HG03060 (cell line): Measurements from ENCODE around the gene ZMYM2.

Source experiments
- ATAC-seq: cut with Tn5 transposase; IDR thresholded peaks from one replicate; pipeline ENCODE4 v1.9.1; 2021; ENCODE audit warnings: low read depth, moderate number of reproducible peaks; ENCODE audit not compliant: unreplicated experiment

ZMYM2 gene

GRCh38 chr13:20130012-20130411 is 171.5 kb downstream of the ZMYM2 start:
- no peak for ATAC-seq

- ATAC-seq: no peak
Measured at GRCh38 chr13:20130652-20131051, 172.1 kb downstream of the ZMYM2 start.

DNA sequence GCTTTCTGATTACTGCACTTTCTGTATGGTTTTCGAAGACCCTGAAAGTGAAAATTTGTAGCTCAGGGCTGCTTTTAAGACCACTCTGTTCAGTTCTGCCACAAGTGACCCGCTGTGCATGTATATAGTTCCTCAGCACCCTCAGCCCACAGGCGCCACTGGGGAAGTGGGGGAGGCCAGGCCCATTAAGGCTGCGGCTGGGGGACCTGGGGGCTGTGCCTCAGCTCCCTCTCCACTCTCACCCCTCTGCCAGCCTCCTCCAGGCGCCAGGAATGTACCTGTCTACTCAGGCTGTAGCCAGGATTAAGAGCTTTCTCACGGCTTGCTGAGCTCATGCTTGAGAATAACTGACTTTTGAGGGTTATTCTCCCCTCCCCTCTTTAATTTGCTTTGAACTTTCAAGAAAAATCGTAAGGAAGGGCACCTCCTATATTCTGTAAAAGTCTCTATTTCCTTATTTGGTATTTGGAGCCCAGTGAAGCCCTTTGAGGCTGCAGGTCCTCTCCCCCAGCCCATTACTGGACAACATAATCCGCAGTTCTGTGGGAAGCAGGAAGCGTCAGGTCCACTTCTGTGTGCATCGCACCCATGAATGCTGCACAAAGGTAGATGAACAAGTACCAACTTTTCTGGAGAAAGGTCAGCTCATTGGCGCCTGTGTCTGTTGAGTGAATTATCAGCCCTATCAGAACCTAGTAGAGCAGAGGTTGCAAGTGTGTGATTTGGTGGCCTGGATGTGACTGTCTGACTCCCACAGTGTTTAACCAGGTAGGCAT is 172.7 kb downstream of the ZMYM2 start:
- ATAC-seq: no peak

DNA sequence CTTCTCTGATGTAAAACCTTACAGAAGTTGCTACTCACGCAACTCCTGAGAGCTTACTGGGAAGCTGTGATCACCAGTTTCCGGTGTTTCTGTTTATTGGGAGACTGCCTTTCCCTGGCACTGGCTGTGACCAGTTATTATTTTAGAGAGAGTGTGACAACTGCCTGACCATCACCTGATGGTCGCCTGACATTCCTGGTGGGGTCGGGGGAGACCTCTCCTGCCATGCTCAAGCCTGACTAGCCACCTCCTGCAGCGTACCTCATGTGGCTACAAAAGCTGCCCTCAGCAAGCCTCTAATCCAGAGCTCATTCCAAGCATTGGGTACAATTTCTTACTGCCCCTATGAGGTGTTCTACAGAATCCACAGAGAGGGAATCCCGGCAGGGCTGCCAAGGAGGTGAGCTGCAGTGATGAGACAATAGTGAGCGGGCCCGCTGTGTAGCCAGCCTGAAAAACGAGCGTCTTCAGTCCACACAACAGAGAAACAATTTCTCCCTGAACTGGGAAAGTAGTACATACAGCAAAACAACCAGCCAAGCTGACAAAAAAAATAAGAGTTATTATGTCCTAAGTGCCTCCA is 173.6 kb downstream of the ZMYM2 start:
- ATAC-seq: no peak

GRCh38 chr13:20134732-20135131 is 176.2 kb downstream of the ZMYM2 start:
- no peak for ATAC-seq

DNA sequence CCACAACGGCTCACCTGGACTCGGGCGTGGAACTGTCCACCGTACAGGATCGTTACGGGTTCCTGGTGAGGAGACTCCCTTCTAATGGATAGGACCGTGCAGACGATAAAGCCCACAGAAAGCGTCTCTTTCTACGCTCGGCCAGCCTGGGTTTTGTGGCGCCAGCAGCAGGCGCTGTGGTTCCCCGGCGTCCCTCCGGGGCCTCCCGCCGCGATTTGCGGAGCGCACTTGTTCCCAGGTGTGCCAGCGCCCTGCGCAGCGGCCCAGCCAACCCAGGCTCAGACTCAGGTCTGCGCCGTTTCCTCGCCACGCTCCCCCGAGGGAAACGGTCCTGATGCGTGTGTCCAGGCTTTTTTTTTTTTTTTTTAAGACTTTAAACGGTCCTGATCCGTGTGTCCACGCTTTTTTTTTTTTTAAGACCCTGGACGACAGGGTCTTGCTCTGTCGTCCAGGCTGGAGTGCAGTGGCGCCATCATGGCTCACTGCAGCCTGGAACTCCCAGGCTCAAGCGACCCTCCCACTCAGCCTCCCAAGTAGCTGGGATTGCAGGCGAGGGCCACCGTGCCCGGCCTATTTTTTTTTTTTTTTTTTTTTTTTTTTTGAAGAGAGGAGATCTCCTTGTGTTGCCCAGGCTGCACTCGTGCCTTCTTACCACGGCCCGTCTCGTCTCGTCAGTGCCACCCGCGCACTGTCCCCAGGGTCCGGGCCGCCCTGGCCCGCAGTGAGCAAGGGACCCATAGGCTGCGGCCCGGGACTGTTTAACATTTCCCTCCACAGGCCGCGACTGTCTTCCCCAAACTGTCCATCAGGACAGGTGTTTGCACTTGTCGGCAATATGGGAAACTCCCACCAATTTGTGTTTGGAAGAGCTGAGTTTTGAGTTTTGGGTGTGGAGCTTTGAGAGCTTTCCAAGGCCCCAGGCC is 178.5 kb downstream of the ZMYM2 start:
- no peak for ATAC-seq

GRCh38 chr13:20137875-20138274 is 179.3 kb downstream of the ZMYM2 start:
- no peak for ATAC-seq

- no peak for ATAC-seq
Measured at GRCh38 chr13:20140487-20140886, 182.0 kb downstream of the ZMYM2 start.
